Measurements from ENCODE around the gene CTDSP2. TPM values are rescaled to one million over a fixed set of nuclear protein-coding genes. Genes with fewer than 3 reads are reported as not detected.
A peak's percentile ranks its signal among the peaks of the same experiment; 100 is the strongest.
"Not testable (repeated sequence)": the region's sequence is repeated elsewhere in the genome, so short reads cannot be mapped to it uniquely, and the experiment has no call there.

Gene CTDSP2
- total RNA-seq, 1 donor from 2014 or later, result 129 TPM

- Histone ChIP-seq H3K27ac (peak overlapping the region; percentile 15 to 38), H3K36me3 (peaks cover 75 to 88% of the 10 kb centered on the region in 2 donors), H3K4me3 (no peak overlapping the region), H3K4me1 (peaks cover 0 to 4% of the 10 kb centered on the region in 2 donors), H3K27me3 (no peaks in the 10 kb centered on the region), H3K9me3 (no peaks in the 10 kb centered on the region)
- no peak for DNase-seq (ENCODE audit: low spot score in 2 of 2)
- intact Hi-C loops (cut with DNase I), result no loop called here
- TF ChIP-seq CTCF (IDR thresholded peaks at IDR 0.05), result no peak
Observed at GRCh38 chr12:57822392-57823130, 24.0 kb downstream of the CTDSP2 start.

- no peak for TF ChIP-seq CTCF (IDR thresholded peaks at IDR 0.05)
- H3K36me3 ChIP-seq, result peaks cover 66 to 79% of the 10 kb centered on the region in 2 donors
- no peak for DNase-seq (ENCODE audit: low spot score in 2 of 2)
- H3K9me3 ChIP-seq, result no peaks in the 10 kb centered on the region
- intact Hi-C loops (cut with DNase I), result no loop called here
- no peaks in the 10 kb centered on the region for H3K27me3 ChIP-seq
- H3K4me3 ChIP-seq, result no peak overlapping the region
- peaks cover 0 to 13% of the 10 kb centered on the region in 2 donors for H3K4me1 ChIP-seq
- peak overlapping the region in 1 of 2 donors; percentile 38 for H3K27ac ChIP-seq
Observed at GRCh38 chr12:57821474-57822214, 24.9 kb downstream of the CTDSP2 start.

DNA sequence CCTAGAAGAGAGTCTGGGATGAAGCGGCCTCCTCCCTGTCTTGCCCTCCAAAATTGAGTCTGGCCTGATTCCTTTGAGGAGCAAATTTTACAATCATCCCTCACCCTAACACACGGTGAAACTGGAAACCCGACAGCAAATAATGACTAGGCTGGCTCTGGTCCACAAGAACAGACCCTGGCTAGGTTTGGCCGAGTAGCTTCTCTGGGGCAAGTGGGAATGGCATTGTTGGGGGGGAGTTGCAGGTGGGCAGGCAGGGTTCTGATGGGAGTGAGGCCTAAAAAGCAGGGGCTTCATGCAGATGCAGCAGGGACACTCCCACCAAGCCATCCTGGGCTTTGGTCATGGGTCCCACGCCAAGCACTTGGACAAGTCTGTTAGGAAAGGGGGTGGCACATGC lies 25.5 kb downstream of the CTDSP2 start:
- Histone ChIP-seq H3K36me3 (peaks cover 60 to 72% of the 10 kb centered on the region in 2 donors), H3K4me1 (peaks cover 0 to 18% of the 10 kb centered on the region in 2 donors), H3K27ac (peak overlapping the region in 1 of 2 donors; percentile 38)
- intact Hi-C loops (cut with DNase I); H3K4me3 ChIP-seq; H3K27me3 ChIP-seq; H3K9me3 ChIP-seq; DNase-seq (ENCODE audit: low spot score in 2 of 2): not testable (repeated sequence)

- peaks cover 51 to 63% of the 10 kb centered on the region in 2 donors for H3K36me3 ChIP-seq
Observed at GRCh38 chr12:57820119-57820518, 26.4 kb downstream of the CTDSP2 start.

DNA sequence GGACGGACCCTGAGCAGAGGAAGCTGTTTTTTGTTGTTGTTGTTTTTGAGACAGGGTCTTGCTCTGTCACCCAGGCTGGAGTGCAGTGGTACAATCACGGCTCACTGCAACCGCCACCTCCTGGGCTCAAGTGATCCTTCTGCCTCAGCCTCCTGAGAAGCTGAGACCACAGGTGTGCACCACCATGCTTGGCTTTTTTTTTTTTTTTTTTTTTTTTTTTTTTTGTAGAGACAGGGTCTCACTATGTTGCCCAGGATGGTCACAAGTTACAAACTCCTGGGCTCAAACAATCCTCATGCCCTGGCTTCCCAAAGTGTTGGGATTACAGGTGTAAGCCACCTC lies 28.6 kb downstream of the CTDSP2 start:
- H3K27ac ChIP-seq, result peak overlapping the region; percentile 61 to 69
- peaks cover 0 to 21% of the 10 kb centered on the region in 2 donors for H3K4me1 ChIP-seq
- H3K4me3 ChIP-seq; DNase-seq (ENCODE audit: low spot score in 2 of 2); H3K27me3 ChIP-seq; H3K9me3 ChIP-seq; intact Hi-C loops (cut with DNase I): not testable (repeated sequence)
- peaks cover 29 to 46% of the 10 kb centered on the region in 2 donors for H3K36me3 ChIP-seq

More at GRCh38 chr12:57820119-57820518, 26.4 kb downstream of the CTDSP2 start:
- H3K27me3 ChIP-seq; H3K9me3 ChIP-seq; H3K4me3 ChIP-seq; H3K27ac ChIP-seq; intact Hi-C loops (cut with DNase I); DNase-seq (ENCODE audit: low spot score in 2 of 2): not testable (repeated sequence)
- H3K4me1 ChIP-seq, result peaks cover 0 to 21% of the 10 kb centered on the region in 2 donors

GRCh38 chr12:57817261-57817989 lies 29.1 kb downstream of the CTDSP2 start:
- intact Hi-C loops (cut with DNase I), result no loop called here

More at GRCh38 chr12:57817261-57817989, 29.1 kb downstream of the CTDSP2 start:
- Histone ChIP-seq H3K9me3 (no peaks in the 10 kb centered on the region), H3K4me1 (peaks cover 0 to 21% of the 10 kb centered on the region in 2 donors), H3K4me3 (no peak overlapping the region), H3K36me3 (peaks cover 24 to 45% of the 10 kb centered on the region in 2 donors), H3K27me3 (no peaks in the 10 kb centered on the region), H3K27ac (peak overlapping the region; percentile 61 to 69)
- no peak for TF ChIP-seq CTCF (IDR thresholded peaks at IDR 0.05)
- no peak for DNase-seq (ENCODE audit: low spot score in 2 of 2)
